GM23338 (cell line): Measurements from ENCODE around the gene AMBRA1. TPM values are rescaled to one million over a fixed set of nuclear protein-coding genes. Genes with fewer than 3 reads are reported as not detected.

Experiments used
- ATAC-seq: fragments of 200-7000 bp; cut with Tn5 transposase; 3 replicates; pipeline ENCODE4 v1.9.1; 2020
- DNase-seq: peaks from one replicate; pipeline ENCODE4 v3.0.0-alpha.2; 2015; ENCODE audit warnings: low spot score
- H2AFZ ChIP-seq: fragments of 200-600 bp; sonication (generic); 2 replicates; pipeline ENCODE4 v1.8.0; 2016; ENCODE audit warnings: antibody characterized with exemption, mild to moderate bottlenecking, moderate library complexity
- H3F3A ChIP-seq: fragments of 200-600 bp; sonication (generic); replicated peaks from 2 replicates; pipeline ENCODE4 v1.8.0; 2017; ENCODE audit warnings: antibody characterized with exemption, mixed run types, low read depth
- H3K27ac ChIP-seq: fragments of 200-600 bp; sonication (generic); 2 replicates; pipeline ENCODE4 v1.6.1; 2016; ENCODE audit warnings: low read depth
- H3K27me3 ChIP-seq: fragments of 200-600 bp; sonication (generic); 2 replicates; pipeline ENCODE4 v1.8.0; 2016; ENCODE audit warnings: mild to moderate bottlenecking, mixed run types, moderate library complexity; ENCODE audit not compliant: insufficient read depth
- H3K36me3 ChIP-seq: fragments of 200-600 bp; sonication (generic); 2 replicates; pipeline ENCODE4 v1.8.0; 2016; ENCODE audit warnings: mild to moderate bottlenecking; ENCODE audit not compliant: insufficient read depth
- H3K4me1 ChIP-seq: fragments of 200-600 bp; sonication (generic); 2 replicates; pipeline ENCODE4 v1.8.0; 2016; ENCODE audit warnings: mild to moderate bottlenecking, moderate library complexity; ENCODE audit not compliant: insufficient read depth
- H3K4me2 ChIP-seq: fragments of 200-600 bp; sonication (generic); 2 replicates; pipeline ENCODE4 v1.7.1; 2017; ENCODE audit warnings: mixed run types
- H3K4me3 ChIP-seq: fragments of 200-600 bp; sonication (generic); 2 replicates; pipeline ENCODE4 v1.6.1; 2016; ENCODE audit warnings: mixed run types
- H3K79me2 ChIP-seq: fragments of 200-600 bp; sonication (generic); replicated peaks from 2 replicates; pipeline ENCODE4 v1.8.0; 2017; ENCODE audit warnings: mild to moderate bottlenecking; ENCODE audit not compliant: insufficient read depth
- H3K9me2 ChIP-seq: fragments of 200-600 bp; sonication (generic); 2 replicates; pipeline ENCODE4 v1.8.0; 2017; ENCODE audit not compliant: insufficient read depth
- H4K20me1 ChIP-seq: fragments of 200-600 bp; sonication (generic); replicated peaks from 2 replicates; pipeline ENCODE4 v1.8.0; 2017; ENCODE audit warnings: mild to moderate bottlenecking; ENCODE audit not compliant: insufficient read depth
- H3K27ac Mint-ChIP-seq: 2 replicates; pipeline ENCODE4 v1.8.0; 2020; ENCODE audit warnings: inconsistent platforms, mild to moderate bottlenecking, moderate library complexity, mixed read lengths
- H3K27me3 Mint-ChIP-seq: 3 replicates; pipeline ENCODE4 v1.8.0; 2022; ENCODE audit warnings: low read depth, mild to moderate bottlenecking, moderate library complexity, mixed read lengths, inconsistent platforms; ENCODE audit not compliant: insufficient read depth, poor library complexity
- H3K36me3 Mint-ChIP-seq: 3 replicates; pipeline ENCODE4 v1.8.0; 2021; ENCODE audit warnings: low read depth, mild to moderate bottlenecking, inconsistent platforms, moderate library complexity, mixed read lengths
- H3K4me1 Mint-ChIP-seq: 3 replicates; pipeline ENCODE4 v1.8.0; 2020; ENCODE audit warnings: mild to moderate bottlenecking, inconsistent platforms, mixed read lengths
- H3K4me3 Mint-ChIP-seq: 3 replicates; pipeline ENCODE4 v1.8.0; 2021; ENCODE audit warnings: moderate library complexity, mild to moderate bottlenecking, inconsistent platforms, mixed read lengths
- H3K9me3 Mint-ChIP-seq: 3 replicates; pipeline ENCODE4 v1.8.0; 2020; ENCODE audit warnings: moderate library complexity, mild to moderate bottlenecking, inconsistent platforms, mixed read lengths
- CREB1 ChIP-seq: fragments of 250-450 bp; sonication (Bioruptor Pico); IDR thresholded peaks from 2 replicates; pipeline ENCODE4 v1.5.0; 2020; ENCODE audit warnings: low read depth, mild to moderate bottlenecking, moderate library complexity
- NANOG ChIP-seq: IDR thresholded peaks from 2 replicates; pipeline ENCODE4 v1.6.1; 2016; ENCODE audit warnings: antibody characterized with exemption, borderline replicate concordance
- REST ChIP-seq: IDR thresholded peaks from one replicate; pipeline ENCODE4 v1.6.1; 2018; ENCODE audit warnings: antibody characterized with exemption; ENCODE audit not compliant: unreplicated experiment
- ZNF331 ChIP-seq: fragments of 250-450 bp; sonication (Bioruptor Pico); IDR thresholded peaks from 2 replicates; pipeline ENCODE4 v1.5.0; 2020; ENCODE audit warnings: low read depth, mild to moderate bottlenecking, moderate library complexity
- polyA plus RNA-seq: library from polyadenylated mRNA; unstranded; fragments of >200 nt; fragmentation: Nextera tagmentation; extraction: Ambion mirVana; gene quantifications from 2 replicates; pipeline ENCODE4 v1.2.1, GENCODE V29; 2016
- total RNA-seq: library from RNA; depleted of rRNA; stranded (reverse); fragments of >200 nt; shearing (Covaris generic); gene quantifications from 2 replicates; pipeline ENCODE4 v1.2.3, GENCODE V29; 2014
- TF ChIP-seq, protein P1 (sequence below): fragments of 250-450 bp; sonication (Bioruptor Pico); IDR thresholded peaks from 2 replicates; pipeline ENCODE4 v1.5.0; 2020; ENCODE audit warnings: mild to moderate bottlenecking, moderate library complexity

AMBRA1 gene
- total and polyA plus RNA-seq, 2 experiments from 2014 or later, result 8.3 to 34.8 TPM

DNA sequence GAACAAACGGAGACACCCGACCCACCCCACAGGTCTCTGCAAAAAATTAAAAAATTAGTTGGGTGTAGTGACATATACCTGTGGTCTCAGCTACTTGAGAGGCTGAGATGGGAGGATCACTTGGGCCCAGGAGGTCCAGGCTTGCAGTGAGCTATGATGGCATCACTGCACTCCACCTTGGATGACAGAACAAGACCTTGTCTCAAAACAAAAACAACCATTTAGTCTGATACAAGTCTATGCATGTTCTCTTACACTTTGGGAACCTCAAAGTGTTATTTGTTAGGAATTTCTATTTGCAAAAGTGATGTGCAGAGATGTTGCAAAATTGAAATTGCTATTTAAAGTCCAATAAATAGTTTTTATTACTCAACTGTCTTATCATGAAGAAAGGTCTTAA lies 37.9 kb upstream of the AMBRA1 start:
- no peak overlapping the region for H3K4me2 ChIP-seq
- no peaks in the 10 kb centered on the region; the same call in 1 of the 2 replicates for H3K36me3 ChIP-seq
- Mint-ChIP-seq H3K9me3 (no peaks in the 10 kb centered on the region), H3K27ac (no peak overlapping the region), H3K36me3 (0 out of 3 replicates have a peak, but pooled peaks cover 8% of the 10 kb centered on the region), H3K4me1 (no peaks in the 10 kb centered on the region), H3K27me3 (peaks cover 2% of the 10 kb centered on the region), H3K4me3 (no peak overlapping the region)
- H2AFZ ChIP-seq, result no peak overlapping the region
- H3K9me2 ChIP-seq, result no peaks in the 10 kb centered on the region
- ATAC-seq, result no peak
- H3K27ac ChIP-seq, result no peak overlapping the region
- no peaks in the 10 kb centered on the region for H3K4me1 ChIP-seq
- TF ChIP-seq CREB1 (CRISPR knock-in tag) (no peak), ZNF331 (CRISPR knock-in tag) (no peak), NANOG (no peak), REST (no peak)
- TF ChIP-seq, protein P1, sequence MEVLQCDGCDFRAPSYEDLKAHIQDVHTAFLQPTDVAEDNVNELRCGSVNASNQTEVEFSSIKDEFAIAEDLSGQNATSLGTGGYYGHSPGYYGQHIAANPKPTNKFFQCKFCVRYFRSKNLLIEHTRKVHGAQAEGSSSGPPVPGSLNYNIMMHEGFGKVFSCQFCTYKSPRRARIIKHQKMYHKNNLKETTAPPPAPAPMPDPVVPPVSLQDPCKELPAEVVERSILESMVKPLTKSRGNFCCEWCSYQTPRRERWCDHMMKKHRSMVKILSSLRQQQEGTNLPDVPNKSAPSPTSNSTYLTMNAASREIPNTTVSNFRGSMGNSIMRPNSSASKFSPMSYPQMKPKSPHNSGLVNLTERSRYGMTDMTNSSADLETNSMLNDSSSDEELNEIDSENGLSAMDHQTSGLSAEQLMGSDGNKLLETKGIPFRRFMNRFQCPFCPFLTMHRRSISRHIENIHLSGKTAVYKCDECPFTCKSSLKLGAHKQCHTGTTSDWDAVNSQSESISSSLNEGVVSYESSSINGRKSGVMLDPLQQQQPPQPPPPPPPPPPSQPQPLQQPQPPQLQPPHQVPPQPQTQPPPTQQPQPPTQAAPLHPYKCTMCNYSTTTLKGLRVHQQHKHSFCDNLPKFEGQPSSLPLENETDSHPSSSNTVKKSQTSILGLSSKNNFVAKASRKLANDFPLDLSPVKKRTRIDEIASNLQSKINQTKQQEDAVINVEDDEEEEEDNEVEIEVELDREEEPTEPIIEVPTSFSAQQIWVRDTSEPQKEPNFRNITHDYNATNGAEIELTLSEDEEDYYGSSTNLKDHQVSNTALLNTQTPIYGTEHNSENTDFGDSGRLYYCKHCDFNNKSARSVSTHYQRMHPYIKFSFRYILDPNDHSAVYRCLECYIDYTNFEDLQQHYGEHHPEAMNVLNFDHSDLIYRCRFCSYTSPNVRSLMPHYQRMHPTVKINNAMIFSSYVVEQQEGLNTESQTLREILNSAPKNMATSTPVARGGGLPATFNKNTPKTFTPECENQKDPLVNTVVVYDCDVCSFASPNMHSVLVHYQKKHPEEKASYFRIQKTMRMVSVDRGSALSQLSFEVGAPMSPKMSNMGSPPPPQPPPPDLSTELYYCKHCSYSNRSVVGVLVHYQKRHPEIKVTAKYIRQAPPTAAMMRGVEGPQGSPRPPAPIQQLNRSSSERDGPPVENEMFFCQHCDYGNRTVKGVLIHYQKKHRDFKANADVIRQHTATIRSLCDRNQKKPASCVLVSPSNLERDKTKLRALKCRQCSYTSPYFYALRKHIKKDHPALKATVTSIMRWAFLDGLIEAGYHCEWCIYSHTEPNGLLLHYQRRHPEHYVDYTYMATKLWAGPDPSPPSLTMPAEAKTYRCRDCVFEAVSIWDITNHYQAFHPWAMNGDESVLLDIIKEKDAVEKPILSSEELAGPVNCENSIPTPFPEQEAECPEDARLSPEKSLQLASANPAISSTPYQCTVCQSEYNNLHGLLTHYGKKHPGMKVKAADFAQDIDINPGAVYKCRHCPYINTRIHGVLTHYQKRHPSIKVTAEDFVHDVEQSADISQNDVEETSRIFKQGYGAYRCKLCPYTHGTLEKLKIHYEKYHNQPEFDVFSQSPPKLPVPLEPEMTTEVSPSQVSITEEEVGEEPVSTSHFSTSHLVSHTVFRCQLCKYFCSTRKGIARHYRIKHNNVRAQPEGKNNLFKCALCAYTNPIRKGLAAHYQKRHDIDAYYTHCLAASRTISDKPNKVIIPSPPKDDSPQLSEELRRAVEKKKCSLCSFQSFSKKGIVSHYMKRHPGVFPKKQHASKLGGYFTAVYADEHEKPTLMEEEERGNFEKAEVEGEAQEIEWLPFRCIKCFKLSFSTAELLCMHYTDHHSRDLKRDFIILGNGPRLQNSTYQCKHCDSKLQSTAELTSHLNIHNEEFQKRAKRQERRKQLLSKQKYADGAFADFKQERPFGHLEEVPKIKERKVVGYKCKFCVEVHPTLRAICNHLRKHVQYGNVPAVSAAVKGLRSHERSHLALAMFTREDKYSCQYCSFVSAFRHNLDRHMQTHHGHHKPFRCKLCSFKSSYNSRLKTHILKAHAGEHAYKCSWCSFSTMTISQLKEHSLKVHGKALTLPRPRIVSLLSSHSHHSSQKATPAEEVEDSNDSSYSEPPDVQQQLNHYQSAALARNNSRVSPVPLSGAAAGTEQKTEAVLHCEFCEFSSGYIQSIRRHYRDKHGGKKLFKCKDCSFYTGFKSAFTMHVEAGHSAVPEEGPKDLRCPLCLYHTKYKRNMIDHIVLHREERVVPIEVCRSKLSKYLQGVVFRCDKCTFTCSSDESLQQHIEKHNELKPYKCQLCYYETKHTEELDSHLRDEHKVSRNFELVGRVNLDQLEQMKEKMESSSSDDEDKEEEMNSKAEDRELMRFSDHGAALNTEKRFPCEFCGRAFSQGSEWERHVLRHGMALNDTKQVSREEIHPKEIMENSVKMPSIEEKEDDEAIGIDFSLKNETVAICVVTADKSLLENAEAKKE (CRISPR knock-in tag), result no peak
- H3K79me2 ChIP-seq, result peaks cover 4% of the 10 kb centered on the region; the same call in 1 of the 2 replicates
- H3F3A ChIP-seq, result no peaks in the 10 kb centered on the region
- DNase-seq, result no peak
- H3K27me3 ChIP-seq, result no peaks in the 10 kb centered on the region
- no peak overlapping the region for H3K4me3 ChIP-seq
- no peaks in the 10 kb centered on the region; the same call in 1 of the 2 replicates for H4K20me1 ChIP-seq
